GM10248 (cell line): ENCODE data around the gene LRRC47.

Source experiments
- CTCF ChIA-PET: fragments of 300-600 bp; sonication (Branson Sonifier 250); formaldehyde crosslinking; extraction: SDS; loops from one replicate; lab custom pipeline; 2021; ENCODE audit warnings: antibody characterized with exemption; lab: Yijun Ruan, JAX
- POLR2A ChIA-PET: fragments of 350-650 bp; sonication (Branson Sonifier 250); formaldehyde crosslinking; extraction: SDS; loops from one replicate; lab custom pipeline; 2020; ENCODE audit warnings: antibody characterized with exemption; lab: Yijun Ruan, JAX
- DNase-seq: peaks from one replicate; pipeline ENCODE4 v3.0.0; 2012; ENCODE audit errors: extremely low spot score
- CTCF ChIP-seq: IDR thresholded peaks from 2 replicates; pipeline ENCODE4 v1.5.1; 2012; ENCODE audit warnings: mild to moderate bottlenecking, low read depth; ENCODE audit errors: extremely low read depth, missing control alignments, control extremely low read depth

LRRC47 gene

DNA sequence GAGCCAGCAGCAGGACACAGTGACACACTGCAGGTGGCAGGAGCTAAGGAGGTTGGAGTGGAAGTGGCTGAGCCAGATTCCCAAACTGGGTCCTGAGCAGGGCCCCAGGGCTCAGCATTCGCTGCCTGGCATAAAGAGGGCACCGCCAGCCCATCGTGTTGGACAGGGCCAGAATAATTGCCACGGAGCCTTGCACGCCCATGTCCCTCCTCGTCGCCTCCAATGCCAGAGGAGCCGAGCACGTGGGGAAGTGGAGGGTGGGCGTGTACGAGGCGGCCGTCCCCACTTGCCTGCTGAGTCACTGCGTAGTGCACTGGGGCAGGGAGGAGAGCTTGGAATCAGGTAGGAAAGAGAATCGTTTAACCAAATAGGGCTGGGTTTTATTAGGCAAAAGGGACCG lies 26.1 kb upstream of the LRRC47 start:
- ChIA-PET POLR2A (no interaction called here), CTCF (no interaction called here)
- no peak for TF ChIP-seq CTCF

GRCh38 chr1:3821908-3822307 lies 25.6 kb upstream of the LRRC47 start:
- TF ChIP-seq CTCF = no peak
- DNase-seq = no peak
- POLR2A ChIA-PET = no interaction called here
- CTCF ChIA-PET = interaction anchor here (0.9 kb wide), 1 partner anchor 18 kb away, joined by 4 read pairs; no protein-coding TSS in a partner anchor

More for the DNA sequence above, 26.1 kb upstream of the LRRC47 start:
- DNase-seq = no peak

GRCh38 chr1:3821447-3821846 lies 25.1 kb upstream of the LRRC47 start:
- CTCF ChIA-PET = interaction anchor here (0.9 kb wide), 1 partner anchor 18 kb away, joined by 4 read pairs; no protein-coding TSS in a partner anchor
- TF ChIP-seq CTCF = no peak
- POLR2A ChIA-PET = no interaction called here
- no peak for DNase-seq

- POLR2A ChIA-PET = no interaction called here
- no peak for TF ChIP-seq CTCF
- DNase-seq = no peak
- CTCF ChIA-PET = interaction anchor here (0.9 kb wide), 1 partner anchor 17 kb away, joined by 4 read pairs; no protein-coding TSS in a partner anchor
These were observed 24.7 kb upstream of the LRRC47 start for GRCh38 chr1:3821004-3821403.

DNA sequence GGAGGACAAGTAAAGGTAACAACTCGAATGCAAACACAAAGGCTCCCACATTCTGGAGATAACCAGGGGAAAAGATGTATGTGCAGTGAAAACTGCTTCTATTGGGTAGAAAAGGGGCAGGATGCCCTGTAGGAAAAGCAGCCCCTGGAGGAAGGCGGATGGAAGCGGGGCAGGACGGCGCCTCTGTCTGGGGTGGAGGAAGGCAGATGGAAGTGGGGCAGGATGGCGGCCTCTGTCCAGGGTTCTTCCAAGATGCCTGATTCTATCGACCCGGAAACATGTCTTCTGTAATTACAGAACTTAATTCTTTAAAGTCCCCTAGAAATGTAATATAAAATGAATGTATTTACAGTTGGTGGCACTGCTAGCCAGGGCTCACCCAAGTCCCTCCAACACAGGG lies 24.0 kb upstream of the LRRC47 start:
- CTCF ChIA-PET = no interaction called here
- no peak for TF ChIP-seq CTCF
- DNase-seq = no peak
- POLR2A ChIA-PET = no interaction called here

- DNase-seq = no peak
- CTCF ChIA-PET = no interaction called here
- POLR2A ChIA-PET = no interaction called here
- TF ChIP-seq CTCF = no peak
These were observed 23.5 kb upstream of the LRRC47 start for GRCh38 chr1:3819771-3820200.
